ENCODE results near the gene ZFP64. TPM values are rescaled to one million over a fixed set of nuclear protein-coding genes. Genes with fewer than 3 reads are reported as not detected.
"Not testable (repeated sequence)": the region's sequence is repeated elsewhere in the genome, so short reads cannot be mapped to it uniquely, and the experiment has no call there.

The ZFP64 gene
- total RNA-seq, 2 donors from 2014 or later, result 20.2 to 29.5 TPM

- intact Hi-C loops (cut with DNase I), result no loop called here
- no peaks in the 10 kb centered on the region for H3K36me3 ChIP-seq
- WGBS, result 96% methylated on average over 5 of the region's 5 CpGs
- no peak overlapping the region for H3K27ac ChIP-seq
- no peaks in the 10 kb centered on the region for H3K4me1 ChIP-seq (replicated peaks)
- no peak overlapping the region for H3K4me3 ChIP-seq
- H3K27me3 ChIP-seq (replicated peaks; ENCODE audit: insufficient read depth), result no peaks in the 10 kb centered on the region
- DNase-seq (ENCODE audit: low spot score), result no peak
- H3K9me3 ChIP-seq, result no peaks in the 10 kb centered on the region
- TF ChIP-seq CTCF (IDR thresholded peaks at IDR 0.05) (no peak), POLR2A (IDR thresholded peaks at IDR 0.05) (no peak), POLR2AphosphoS5 (IDR thresholded peaks at IDR 0.05) (no peak)
These were observed 51.6 kb downstream of the ZFP64 start for GRCh38 chr20:52139986-52140385.

GRCh38 chr20:52137850-52138249 lies 53.7 kb downstream of the ZFP64 start:
- no peak for TF ChIP-seq POLR2AphosphoS5 (IDR thresholded peaks at IDR 0.05)
- TF ChIP-seq CTCF (IDR thresholded peaks at IDR 0.05), result no peak
- no peak for TF ChIP-seq POLR2A (IDR thresholded peaks at IDR 0.05)
- H3K9me3 ChIP-seq, result no peaks in the 10 kb centered on the region
- H3K27ac ChIP-seq, result no peak overlapping the region
- WGBS, result 77% methylated on average over 4 of the region's 4 CpGs
- no peak overlapping the region for H3K4me3 ChIP-seq
- no peaks in the 10 kb centered on the region for H3K36me3 ChIP-seq
- no peak for DNase-seq (ENCODE audit: low spot score)
- no peaks in the 10 kb centered on the region for H3K27me3 ChIP-seq (replicated peaks; ENCODE audit: insufficient read depth)
- no peaks in the 10 kb centered on the region for H3K4me1 ChIP-seq (replicated peaks)
- intact Hi-C loops (cut with DNase I), result no loop called here

GRCh38 chr20:52133714-52134113 lies 57.9 kb downstream of the ZFP64 start:
- intact Hi-C loops (cut with DNase I); H3K27me3 ChIP-seq (replicated peaks; ENCODE audit: insufficient read depth); H3K36me3 ChIP-seq; H3K27ac ChIP-seq; H3K4me1 ChIP-seq (replicated peaks); H3K4me3 ChIP-seq; DNase-seq (ENCODE audit: low spot score); H3K9me3 ChIP-seq: not testable (repeated sequence)
- 98% methylated on average over 2 of the region's 2 CpGs for WGBS

- Histone ChIP-seq H3K27me3 (replicated peaks; ENCODE audit: insufficient read depth) (no peaks in the 10 kb centered on the region), H3K4me3 (no peak overlapping the region), H3K36me3 (no peaks in the 10 kb centered on the region), H3K4me1 (replicated peaks) (no peaks in the 10 kb centered on the region), H3K9me3 (no peaks in the 10 kb centered on the region), H3K27ac (no peak overlapping the region)
- intact Hi-C loops (cut with DNase I), result no loop called here
- no peak for TF ChIP-seq POLR2A (IDR thresholded peaks at IDR 0.05)
- WGBS, result 91% methylated on average over 3 of the region's 3 CpGs
- DNase-seq (ENCODE audit: low spot score), result no peak
These were observed 59.2 kb downstream of the ZFP64 start for GRCh38 chr20:52132337-52132736.

GRCh38 chr20:52131048-52131643 lies 60.4 kb downstream of the ZFP64 start:
- intact Hi-C loops (cut with DNase I), result no loop called here
- no peak for TF ChIP-seq CTCF (IDR thresholded peaks at IDR 0.05)
- TF ChIP-seq POLR2A (IDR thresholded peaks at IDR 0.05), result no peak
- no peak for TF ChIP-seq POLR2AphosphoS5 (IDR thresholded peaks at IDR 0.05)
- 97% methylated on average over 1 of the region's 1 CpG for whole genome bisulfite sequencing
- Histone ChIP-seq H3K9me3 (no peaks in the 10 kb centered on the region), H3K27ac (no peak overlapping the region), H3K36me3 (no peaks in the 10 kb centered on the region), H3K4me3 (no peak overlapping the region), H3K27me3 (replicated peaks; ENCODE audit: insufficient read depth) (no peaks in the 10 kb centered on the region), H3K4me1 (replicated peaks) (no peaks in the 10 kb centered on the region)
- no peak for DNase-seq (ENCODE audit: low spot score)

GRCh38 chr20:52130406-52130805 lies 61.2 kb downstream of the ZFP64 start:
- Histone ChIP-seq H3K27me3 (replicated peaks; ENCODE audit: insufficient read depth) (no peaks in the 10 kb centered on the region), H3K4me3 (no peak overlapping the region), H3K27ac (no peak overlapping the region), H3K9me3 (no peaks in the 10 kb centered on the region), H3K36me3 (no peaks in the 10 kb centered on the region), H3K4me1 (replicated peaks) (no peaks in the 10 kb centered on the region)
- DNase-seq (ENCODE audit: low spot score), result no peak
- TF ChIP-seq CTCF (IDR thresholded peaks at IDR 0.05), result no peak
- no peak for TF ChIP-seq POLR2AphosphoS5 (IDR thresholded peaks at IDR 0.05)
- TF ChIP-seq POLR2A (IDR thresholded peaks at IDR 0.05), result no peak
- 98% methylated on average over 5 of the region's 5 CpGs for WGBS
- intact Hi-C loops (cut with DNase I), result no loop called here
